ENCODE data around the gene TEAD1.
"Not testable (repeated sequence)": the region's sequence is repeated elsewhere in the genome, so short reads cannot be mapped to it uniquely, and the experiment has no call there.

TEAD1 gene

GRCh38 chr11:12744826-12745502 is 70.7 kb downstream of the TEAD1 start:
- no peak for DNase-seq

GRCh38 chr11:12745787-12746186 is 71.6 kb downstream of the TEAD1 start:
- DNase-seq = no peak

GRCh38 chr11:12746593-12747097 is 72.4 kb downstream of the TEAD1 start:
- DNase-seq = no peak

- no peak for DNase-seq
Measured at GRCh38 chr11:12748561-12748960, 74.3 kb downstream of the TEAD1 start.

- DNase-seq = no peak
Measured at GRCh38 chr11:12749442-12749841, 75.2 kb downstream of the TEAD1 start.

- DNase-seq = no peak
Measured at GRCh38 chr11:12750181-12750580, 76.0 kb downstream of the TEAD1 start.

GRCh38 chr11:12752868-12753524 is 78.8 kb downstream of the TEAD1 start:
- no peak for DNase-seq

- no peak for DNase-seq
Measured at GRCh38 chr11:12754021-12754420, 79.8 kb downstream of the TEAD1 start.

- DNase-seq = no peak
Measured at GRCh38 chr11:12754582-12755234, 80.5 kb downstream of the TEAD1 start.

GRCh38 chr11:12755510-12756453 is 81.6 kb downstream of the TEAD1 start:
- no peak for DNase-seq

GRCh38 chr11:12756454-12756806 is 82.2 kb downstream of the TEAD1 start:
- no peak for DNase-seq

- DNase-seq = no peak
Measured at GRCh38 chr11:12756867-12757266, 82.6 kb downstream of the TEAD1 start.

- DNase-seq = no peak
Measured at GRCh38 chr11:12757416-12757815, 83.2 kb downstream of the TEAD1 start.

- not testable (repeated sequence) for DNase-seq
Measured at GRCh38 chr11:12758117-12758516, 83.9 kb downstream of the TEAD1 start.

- DNase-seq = no peak
Measured at GRCh38 chr11:12761029-12761428, 86.8 kb downstream of the TEAD1 start.

GRCh38 chr11:12762278-12762677 is 88.1 kb downstream of the TEAD1 start:
- DNase-seq = no peak

- no peak for DNase-seq
Measured at GRCh38 chr11:12762696-12763324, 88.6 kb downstream of the TEAD1 start.

GRCh38 chr11:12764187-12764914 is 90.1 kb downstream of the TEAD1 start:
- DNase-seq = no peak

- DNase-seq = no peak
Measured at GRCh38 chr11:12765428-12765827, 91.2 kb downstream of the TEAD1 start.

GRCh38 chr11:12767027-12767426 is 92.8 kb downstream of the TEAD1 start:
- no peak for DNase-seq

GRCh38 chr11:12767577-12767976 is 93.4 kb downstream of the TEAD1 start:
- DNase-seq = no peak

Measured in KG1 (cell line).